Small intestine (tissue), 7 donors: Measurements from ENCODE around the gene MTMR3. TPM values are rescaled to one million over a fixed set of nuclear protein-coding genes. Genes with fewer than 3 reads are reported as not detected.
"Not testable (repeated sequence)": the region's sequence is repeated elsewhere in the genome, so short reads cannot be mapped to it uniquely, and the experiment has no call there.

ENCODE experiments used
- DNase-seq, 2 donors: peaks; one replicate each; pipeline versions ENCODE4 v3.0.0 to v3.0.0-alpha.2; 2013
- FAIRE-seq: peaks from 2 replicates; lab custom pipeline; 2012; peaks lifted over from hg19 to GRCh38; lab: Jason Lieb, UNC
- H3K27ac ChIP-seq, 3 donors: one replicate each; pipeline ENCODE4 v1.5.1; 2013; ENCODE audit warnings: low read length in 2 of 3, mild to moderate bottlenecking in 2 of 3, control low read depth in 1 of 3, inconsistent platforms in 1 of 3, low read depth in 1 of 3, moderate library complexity in 1 of 3
- H3K27me3 ChIP-seq, 3 donors: one replicate each; pipeline ENCODE4 v1.6.1; 2013; ENCODE audit warnings: low read length in 3 of 3, inconsistent platforms in 1 of 3; ENCODE audit not compliant: control insufficient read depth in 3 of 3, insufficient read depth in 3 of 3
- H3K36me3 ChIP-seq, 3 donors: one replicate each; pipeline ENCODE4 v1.6.1; 2013; ENCODE audit warnings: low read length in 3 of 3, inconsistent platforms in 1 of 3, low read depth in 1 of 3, mild to moderate bottlenecking in 1 of 3, moderate library complexity in 1 of 3; ENCODE audit not compliant: control insufficient read depth in 3 of 3, insufficient read depth in 2 of 3
- H3K4me1 ChIP-seq, 3 donors: one replicate each; pipeline ENCODE4 v1.6.1; 2013; ENCODE audit warnings: low read length in 2 of 3, inconsistent platforms in 1 of 3, low read depth in 1 of 3, mild to moderate bottlenecking in 1 of 3, moderate library complexity in 1 of 3; ENCODE audit not compliant: control insufficient read depth in 3 of 3, insufficient read depth in 2 of 3
- H3K4me3 ChIP-seq, 3 donors: one replicate each; pipeline ENCODE4 v1.5.1; 2013; ENCODE audit warnings: low read length in 3 of 3, control low read depth in 1 of 3, inconsistent platforms in 1 of 3, low read depth in 1 of 3, mild to moderate bottlenecking in 1 of 3, moderate library complexity in 1 of 3
- H3K9me3 ChIP-seq, 2 donors: one replicate each; pipeline ENCODE4 v1.6.1; 2013; ENCODE audit warnings: low read depth in 1 of 2, low read length in 1 of 2; ENCODE audit not compliant: control insufficient read depth in 2 of 2, insufficient read depth in 1 of 2
- WGBS, 3 donors: extraction: QIAGEN DNeasy Blood & Tissue Kit; methylation state at CpG; one replicate each; pipeline ENCODE4 v1.1.7; 2013; 5-methylcytosine and 5-hydroxymethylcytosine counted together
- polyA plus RNA-seq, 4 donors: library from polyadenylated mRNA; stranded (reverse) in 3 of 4; unstranded in 1 of 4; fragments of 200-250 nt in 3 of 4; fragments of 120-200 nt in 1 of 4; gene quantifications; one replicate each; pipeline versions ENCODE4 v1.2.1 to v1.2.3, GENCODE V29; 2013
- donor health status: healthy with polysubstance abuse.
- donor health status: control.
- donor health status: control.
- donor health status: Bipolar disorder and iron deficiency.
- donor health status: healthy.

MTMR3 gene
- polyA plus RNA-seq, 4 donors, result 9.2 to 31.8 (median 13.1) TPM

DNA sequence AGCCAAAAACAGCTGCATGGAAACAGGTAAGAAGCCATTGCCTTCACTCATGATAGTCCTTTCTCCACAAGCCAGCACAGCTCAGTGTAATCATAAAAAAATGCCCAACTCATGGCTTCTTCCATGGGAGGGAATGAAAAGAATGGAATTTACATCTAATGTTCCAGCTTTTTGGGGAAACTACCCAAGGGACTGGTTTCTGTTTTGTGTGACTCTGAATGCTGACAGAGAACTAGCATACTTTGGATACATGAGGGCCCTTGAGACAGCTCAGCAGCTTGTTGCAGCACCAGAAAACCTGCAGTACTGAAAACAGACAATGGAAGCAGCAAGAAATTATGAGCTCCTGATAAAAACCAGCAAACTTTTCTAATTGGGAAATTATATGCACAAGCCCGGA is 173.0 kb downstream of the MTMR3 start:
- Histone ChIP-seq H3K4me1 (peaks cover 0 to 7% (median 0%) of the 10 kb centered on the region in 3 donors), H3K27ac (no peak overlapping the region), H3K9me3 (peaks cover 0 to 9% of the 10 kb centered on the region in 2 donors), H3K36me3 (no peaks in the 10 kb centered on the region), H3K4me3 (no peak overlapping the region), H3K27me3 (no peaks in the 10 kb centered on the region)
- FAIRE-seq, result no peak
- 87 to 96% (median 91%) methylated on average over 1 of the region's 1 CpG for WGBS, 3 donors
- no peak for DNase-seq

DNA sequence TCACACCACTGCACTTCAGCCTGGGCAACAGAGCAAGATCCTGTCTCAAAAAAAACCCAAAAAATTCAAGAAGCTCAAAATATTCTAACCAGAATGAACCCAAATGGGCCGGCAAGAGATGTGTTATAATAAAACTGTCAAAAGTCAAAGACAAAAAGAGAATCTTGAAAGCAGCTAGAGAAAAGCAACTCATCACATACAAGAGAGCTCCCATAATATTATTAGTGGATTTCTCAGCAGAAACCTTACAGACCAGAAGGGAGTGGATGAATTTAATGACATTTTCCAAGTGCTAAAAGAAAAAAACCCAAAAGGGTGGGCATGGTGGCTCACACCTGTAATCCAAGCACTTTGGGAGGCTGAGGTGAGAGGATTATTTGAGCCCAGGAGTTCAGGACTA is 174.4 kb downstream of the MTMR3 start:
- Histone ChIP-seq H3K27me3 (no peaks in the 10 kb centered on the region), H3K9me3 (peaks cover 0 to 9% of the 10 kb centered on the region in 2 donors), H3K4me3 (no peak overlapping the region), H3K27ac (no peak overlapping the region), H3K4me1 (peaks cover 0 to 15% (median 0%) of the 10 kb centered on the region in 3 donors), H3K36me3 (no peaks in the 10 kb centered on the region)
- DNase-seq (no peak), FAIRE-seq (no peak)
- 96 to 100% (median 96%) methylated on average over 1 of the region's 1 CpG for WGBS, 3 donors

DNA sequence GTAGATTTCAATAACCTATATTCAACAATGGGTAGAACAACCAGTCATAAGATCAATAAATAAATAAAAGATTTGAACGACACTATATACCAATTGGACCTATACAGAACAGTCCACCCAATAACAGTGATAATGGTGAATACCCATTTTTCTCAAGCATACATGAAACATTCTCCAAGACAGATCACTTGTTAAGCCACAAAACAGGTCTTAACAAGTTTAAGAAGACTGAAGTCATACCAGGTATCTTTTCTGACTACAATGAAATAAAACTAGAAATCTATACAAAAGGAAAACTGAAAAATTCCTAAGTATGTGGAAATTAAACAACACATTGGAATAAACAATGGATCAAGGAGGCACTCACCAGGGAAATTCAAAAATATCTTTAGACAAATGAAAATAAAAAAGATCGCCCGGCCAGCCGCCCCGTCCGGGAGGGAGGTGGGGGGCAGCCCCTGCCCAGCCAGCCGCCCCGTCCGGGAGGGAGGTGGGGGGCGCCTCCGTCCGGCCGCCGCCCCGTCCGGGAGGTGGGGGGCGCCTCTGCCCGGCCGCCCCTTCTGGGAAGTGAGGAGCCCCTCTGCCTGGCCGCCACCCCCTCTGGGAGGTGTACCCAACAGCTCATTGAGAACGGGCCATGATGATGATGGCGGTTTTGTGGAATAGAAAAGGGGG is 176.5 kb downstream of the MTMR3 start:
- not testable (repeated sequence) for DNase-seq, H3K27me3 ChIP-seq, H3K9me3 ChIP-seq, FAIRE-seq, H3K27ac ChIP-seq, H3K36me3 ChIP-seq, H3K4me3 ChIP-seq
- peaks cover 0 to 25% (median 2%) of the 10 kb centered on the region in 3 donors for H3K4me1 ChIP-seq
- 92 to 96% (median 96%) methylated on average over 18 to 20 of the region's 22 CpGs for WGBS, 3 donors

DNA sequence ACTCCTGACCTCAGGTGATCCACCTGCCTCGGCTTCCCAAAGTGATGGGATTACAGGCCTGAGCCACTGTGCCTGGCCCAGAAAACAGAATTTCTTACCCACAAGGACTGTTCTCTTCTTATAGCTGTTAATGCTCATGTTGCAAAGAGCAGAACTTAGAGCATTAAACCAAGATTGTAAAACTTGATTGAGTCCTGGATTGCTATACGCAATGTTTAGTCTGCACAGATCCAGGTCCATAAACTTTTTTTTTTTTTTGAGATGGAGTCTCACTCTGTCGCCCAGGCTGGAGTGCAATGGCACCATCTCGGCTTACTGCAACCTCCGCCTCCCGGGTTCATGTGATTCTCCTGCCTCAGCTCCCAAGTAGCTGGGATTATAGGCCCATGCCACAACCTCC is 178.1 kb downstream of the MTMR3 start:
- not testable (repeated sequence) for H3K36me3 ChIP-seq, H3K4me3 ChIP-seq, FAIRE-seq, H3K27me3 ChIP-seq, H3K27ac ChIP-seq
- peaks cover 0 to 21% of the 10 kb centered on the region in 2 donors for H3K9me3 ChIP-seq
- WGBS, 3 donors, result 93 to 98% (median 95%) methylated on average over 6 of the region's 6 CpGs
- DNase-seq, result peak in 1 of 2 donors; percentile 31
- peaks cover 0 to 18% (median 2%) of the 10 kb centered on the region in 3 donors for H3K4me1 ChIP-seq

DNA sequence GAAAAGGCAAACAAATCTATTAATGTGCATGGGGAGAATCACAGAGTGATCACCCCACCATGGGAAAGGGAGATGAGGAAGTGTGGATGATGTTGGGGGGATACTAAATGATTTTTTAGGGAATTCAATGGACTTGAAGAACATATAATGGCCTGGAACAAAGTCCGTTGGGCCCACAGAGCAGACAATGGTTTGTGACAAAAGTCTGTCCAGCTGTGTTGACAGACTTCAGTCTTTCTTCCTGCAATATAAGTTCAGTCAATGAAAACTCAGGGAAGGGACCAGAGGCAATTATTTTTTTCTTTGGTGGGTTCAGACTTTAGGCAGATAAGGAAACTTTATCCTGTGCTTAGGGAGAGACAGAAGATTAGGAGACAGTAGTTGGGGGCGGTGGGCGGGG is 179.3 kb downstream of the MTMR3 start:
- FAIRE-seq, result no peak
- Histone ChIP-seq H3K4me3 (no peak overlapping the region), H3K4me1 (peaks cover 0 to 18% (median 2%) of the 10 kb centered on the region in 3 donors), H3K9me3 (peaks cover 0 to 18% of the 10 kb centered on the region in 2 donors), H3K27ac (peak overlapping the region in 1 of 3 donors; percentile 71), H3K36me3 (no peaks in the 10 kb centered on the region), H3K27me3 (no peaks in the 10 kb centered on the region)
- peak in 1 of 2 donors; percentile 36 for DNase-seq
- WGBS, 3 donors, result 57 to 67% (median 64%) methylated on average over 3 of the region's 3 CpGs

DNA sequence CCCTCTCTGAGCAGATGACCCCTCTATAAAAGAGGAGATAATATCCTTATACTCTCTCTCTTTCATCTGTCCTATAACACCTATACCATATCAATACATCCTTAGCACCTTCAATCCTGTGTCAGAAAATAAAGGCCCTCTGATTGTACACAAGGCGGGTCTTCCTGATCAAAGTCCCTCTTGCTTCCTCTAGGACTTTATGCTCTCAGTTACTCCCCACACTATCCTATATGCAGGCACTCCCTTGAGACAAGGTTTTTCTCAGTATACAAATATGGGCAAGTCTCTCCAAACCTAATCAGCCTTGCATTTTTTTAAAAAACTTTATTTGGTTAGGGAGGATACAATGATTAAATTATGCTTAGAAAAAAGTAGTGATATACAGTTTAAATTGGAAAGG is 180.0 kb downstream of the MTMR3 start:
- Histone ChIP-seq H3K36me3 (no peaks in the 10 kb centered on the region), H3K4me1 (peaks cover 0 to 18% (median 2%) of the 10 kb centered on the region in 3 donors), H3K27ac (peak overlapping the region in 1 of 3 donors; percentile 71), H3K27me3 (no peaks in the 10 kb centered on the region), H3K9me3 (peaks cover 0 to 15% of the 10 kb centered on the region in 2 donors), H3K4me3 (no peak overlapping the region)
- DNase-seq (peak; percentile 67 to 82), FAIRE-seq (peak; percentile 77)
- 12 to 56% (median 29%) methylated on average over 1 of the region's 1 CpG for WGBS, 3 donors

DNA sequence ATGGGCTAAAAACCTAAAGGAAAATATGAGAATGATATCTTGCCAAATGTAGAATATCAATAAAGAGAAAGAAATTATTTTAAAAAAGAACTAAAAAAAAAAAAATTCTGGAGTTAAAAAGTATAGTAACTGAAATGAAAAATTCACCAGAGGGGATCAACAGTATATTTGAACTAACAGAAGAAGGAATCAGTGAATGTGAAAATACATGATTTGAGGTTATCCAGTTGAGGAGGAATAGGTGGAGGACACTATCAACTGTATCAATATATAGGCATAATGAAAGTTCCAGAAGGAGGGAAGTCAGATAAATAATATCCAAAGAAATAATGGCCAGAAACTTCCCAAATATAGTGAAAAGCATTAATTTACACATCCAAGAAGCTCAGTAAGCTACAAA is 181.2 kb downstream of the MTMR3 start:
- Histone ChIP-seq H3K36me3 (no peaks in the 10 kb centered on the region), H3K9me3 (peaks cover 0 to 15% of the 10 kb centered on the region in 2 donors), H3K27ac (no peak overlapping the region), H3K4me1 (peaks cover 0 to 18% (median 2%) of the 10 kb centered on the region in 3 donors), H3K27me3 (no peaks in the 10 kb centered on the region), H3K4me3 (no peak overlapping the region)
- no peak for DNase-seq
- no peak for FAIRE-seq

DNA sequence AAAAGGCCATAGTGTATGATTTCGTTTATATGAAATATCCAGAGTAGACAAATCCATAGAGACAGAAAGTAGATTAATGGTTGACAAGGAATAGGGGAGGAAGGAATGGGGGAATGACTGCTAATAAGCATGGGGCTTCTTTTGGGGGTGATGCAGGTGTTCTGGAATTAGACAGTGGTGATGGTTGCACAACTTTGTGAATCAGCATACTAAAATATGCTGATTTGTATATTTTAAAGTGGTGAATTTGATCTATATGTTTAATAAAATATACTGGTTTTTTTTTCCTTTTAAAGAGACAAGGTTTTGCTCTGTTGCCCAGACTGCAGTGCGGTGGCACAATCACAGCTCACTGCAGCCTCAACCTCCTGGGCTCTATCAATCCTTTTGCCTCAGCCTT is 190.8 kb downstream of the MTMR3 start:
- Histone ChIP-seq H3K36me3 (no peaks in the 10 kb centered on the region), H3K4me1 (peaks cover 0 to 5% (median 0%) of the 10 kb centered on the region in 3 donors), H3K9me3 (peaks cover 0 to 3% of the 10 kb centered on the region in 2 donors), H3K4me3 (no peak overlapping the region), H3K27me3 (no peaks in the 10 kb centered on the region), H3K27ac (no peak overlapping the region)
- DNase-seq, result no peak
- WGBS, 3 donors, result 76 to 87% (median 82%) methylated on average over 2 of the region's 2 CpGs
- no peak for FAIRE-seq
